ENCODE measurements around the gene ISCU. TPM values are rescaled to one million over a fixed set of nuclear protein-coding genes. Genes with fewer than 3 reads are reported as not detected.

ISCU gene
- total and polyA plus RNA-seq, 9 of the 15 experiments (the other 6 are each of a cell fraction or from before 2014, with no cell fraction given), result 15.9 to 92.5 (median 77.3) TPM

- TF ChIP-seq RCOR1 (IDR thresholded peaks at IDR 0.05; ENCODE audit: borderline replicate concordance in 1 of 2, low read depth in 2 of 2, low read length in 2 of 2) (no peak), ESRRB (CRISPR knock-in tag; IDR thresholded peaks at IDR 0.05; ENCODE audit: borderline replicate concordance) (no peak), ZNF384 (IDR thresholded peaks at IDR 0.05; ENCODE audit: low read depth, low read length) (no peak), CBFB (CRISPR knock-in tag; IDR thresholded peaks at IDR 0.05) (no peak), ETS2 (tag; IDR thresholded peaks at IDR 0.05; ENCODE audit: borderline replicate concordance, poor library complexity, severe bottlenecking) (no peak), ZNF174 (CRISPR knock-in tag; IDR thresholded peaks at IDR 0.05) (no peak), ZNF263 (CRISPR knock-in tag; IDR thresholded peaks at IDR 0.05; ENCODE audit: borderline replicate concordance) (no peak), NCOA2 (IDR thresholded peaks at IDR 0.05; ENCODE audit: partially characterized antibody in 2 of 2) (no peak)
- TF ChIP-seq, protein P1, sequence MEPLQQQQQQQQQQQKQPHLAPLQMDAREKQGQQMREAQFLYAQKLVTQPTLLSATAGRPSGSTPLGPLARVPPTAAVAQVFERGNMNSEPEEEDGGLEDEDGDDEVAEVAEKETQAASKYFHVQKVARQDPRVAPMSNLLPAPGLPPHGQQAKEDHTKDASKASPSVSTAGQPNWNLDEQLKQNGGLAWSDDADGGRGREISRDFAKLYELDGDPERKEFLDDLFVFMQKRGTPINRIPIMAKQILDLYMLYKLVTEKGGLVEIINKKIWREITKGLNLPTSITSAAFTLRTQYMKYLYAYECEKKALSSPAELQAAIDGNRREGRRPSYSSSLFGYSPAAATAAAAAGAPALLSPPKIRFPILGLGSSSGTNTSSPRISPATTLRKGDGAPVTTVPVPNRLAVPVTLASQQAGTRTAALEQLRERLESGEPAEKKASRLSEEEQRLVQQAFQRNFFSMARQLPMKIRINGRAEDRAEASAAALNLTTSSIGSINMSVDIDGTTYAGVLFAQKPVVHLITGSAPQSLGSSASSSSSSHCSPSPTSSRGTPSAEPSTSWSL (CRISPR knock-in tag; IDR thresholded peaks at IDR 0.05; ENCODE audit: borderline replicate concordance), result no peak
These were observed at the start of gene ISCU (continued) for GRCh38 chr12:108562348-108563135.
